HFFc6 (cell line): ENCODE data around the gene ZIC4. TPM values are rescaled to one million over a fixed set of nuclear protein-coding genes. Genes with fewer than 3 reads are reported as not detected.

Source experiments
- DNase-seq: peaks from one replicate; pipeline ENCODE4 v3.0.0-alpha.2; 2018
- H3K27ac Mint-ChIP-seq: 2 replicates; pipeline ENCODE4 v1.8.0; 2020; ENCODE audit warnings: mild to moderate bottlenecking, mixed read lengths
- H3K27me3 Mint-ChIP-seq: 2 replicates; pipeline ENCODE4 v1.8.0; 2021; ENCODE audit warnings: mild to moderate bottlenecking, moderate library complexity, mixed read lengths; ENCODE audit not compliant: insufficient read depth
- H3K36me3 Mint-ChIP-seq: 2 replicates; pipeline ENCODE4 v1.8.0; 2021; ENCODE audit warnings: low read depth, mixed read lengths
- H3K4me1 Mint-ChIP-seq: 2 replicates; pipeline ENCODE4 v1.8.0; 2020; ENCODE audit warnings: low read depth, mixed read lengths
- H3K4me3 Mint-ChIP-seq: 2 replicates; pipeline ENCODE4 v1.8.0; 2020; ENCODE audit warnings: mild to moderate bottlenecking, moderate library complexity, mixed read lengths
- H3K9me3 Mint-ChIP-seq: 2 replicates; pipeline ENCODE4 v1.8.0; 2020; ENCODE audit warnings: mild to moderate bottlenecking, mixed read lengths
- CTCF ChIP-seq: fragments of 200-600 bp; sonication (generic); IDR thresholded peaks from 2 replicates; pipeline ENCODE4 v1.5.0; 2021; ENCODE audit warnings: antibody characterized with exemption, mild to moderate bottlenecking
- total RNA-seq, 6 experiments: library from RNA; stranded (reverse); fragmentation: NEBNext Ultra II Directional; extraction: Animal tissue kit (Norgen Biotek cat#: 25700); gene quantifications; 2 replicates in 1 of 6; 3 replicates in 5 of 6; pipeline ENCODE4 v1.2.3, GENCODE V29; 2021

Gene ZIC4
- total RNA-seq, 6 experiments from 2014 or later = 0.28 to 0.58 (median 0.49) TPM

DNA sequence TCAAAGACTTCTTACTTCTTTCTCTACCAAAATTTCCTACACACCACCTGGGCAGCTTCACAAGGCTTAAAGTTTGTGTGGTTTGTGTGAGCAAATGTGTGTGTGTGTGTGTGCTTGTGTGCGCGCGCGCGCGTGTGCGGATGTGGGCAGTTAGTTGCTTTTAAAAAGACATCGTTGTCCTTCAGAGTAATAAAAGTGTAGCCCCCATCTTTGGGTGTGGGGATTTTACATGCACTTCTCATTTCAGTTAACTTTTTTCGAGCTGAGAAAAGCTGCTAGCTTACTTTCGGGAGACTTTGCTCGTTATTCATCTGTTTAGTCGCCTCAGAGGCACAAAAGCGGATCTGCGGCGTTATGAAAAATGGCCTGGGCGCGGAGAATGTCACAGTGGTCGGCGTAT, 36.0 kb downstream of the ZIC4 start:
- TF ChIP-seq CTCF = no peak
- Mint-ChIP-seq H3K4me3 (no peak overlapping the region; the same call in 1 of the 2 replicates), H3K27ac (no peak overlapping the region), H3K4me1 (peaks cover 5% of the 10 kb centered on the region; the same call in 1 of the 2 replicates), H3K36me3 (no peaks in the 10 kb centered on the region; the same call in 1 of the 2 replicates), H3K27me3 (peaks cover 76% of the 10 kb centered on the region), H3K9me3 (peaks cover 10% of the 10 kb centered on the region; the same call in 1 of the 2 replicates)
- DNase-seq = no peak

DNA sequence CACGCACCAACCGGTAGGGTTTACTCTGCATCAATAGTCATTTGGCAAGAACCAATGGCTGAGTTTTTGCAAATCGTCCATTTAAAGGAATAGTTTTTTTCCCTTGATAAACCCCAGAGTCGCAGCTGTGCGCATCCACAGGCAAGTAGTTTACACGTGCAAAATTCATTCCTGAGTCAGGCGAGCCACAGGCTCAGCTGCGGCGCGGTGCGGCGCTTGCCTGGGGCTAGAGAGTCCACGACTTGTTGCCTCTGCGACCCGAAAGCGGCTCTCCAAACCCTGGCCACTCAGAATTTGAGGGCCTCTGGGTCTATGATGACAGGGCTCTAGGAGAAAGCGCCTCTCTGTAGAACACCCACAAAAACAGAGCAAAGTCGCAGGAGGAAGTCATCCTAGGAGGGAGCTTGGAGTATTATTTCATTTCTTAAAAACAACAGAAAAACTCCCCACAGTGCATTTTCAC, 36.7 kb downstream of the ZIC4 start:
- H3K4me3 Mint-ChIP-seq = no peak overlapping the region; the same call in 1 of the 2 replicates
- no peak for TF ChIP-seq CTCF
- no peaks in the 10 kb centered on the region; the same call in 1 of the 2 replicates for H3K36me3 Mint-ChIP-seq
- peaks cover 72% of the 10 kb centered on the region for H3K27me3 Mint-ChIP-seq
- H3K9me3 Mint-ChIP-seq = peaks cover 10% of the 10 kb centered on the region; the same call in 1 of the 2 replicates
- DNase-seq = no peak
- H3K4me1 Mint-ChIP-seq = peaks cover 5% of the 10 kb centered on the region; the same call in 1 of the 2 replicates
- H3K27ac Mint-ChIP-seq = no peak overlapping the region

- Mint-ChIP-seq H3K4me1 (peaks cover 5% of the 10 kb centered on the region; the same call in 1 of the 2 replicates), H3K4me3 (no peak overlapping the region), H3K36me3 (no peaks in the 10 kb centered on the region; the same call in 1 of the 2 replicates), H3K9me3 (peaks cover 10% of the 10 kb centered on the region; the same call in 1 of the 2 replicates), H3K27me3 (peaks cover 70% of the 10 kb centered on the region), H3K27ac (no peak overlapping the region)
- no peak for TF ChIP-seq CTCF
- DNase-seq = no peak
Measured at GRCh38 chr3:147369231-147369630, 37.1 kb downstream of the ZIC4 start.

GRCh38 chr3:147368561-147369221, 37.7 kb downstream of the ZIC4 start:
- Mint-ChIP-seq H3K9me3 (peaks cover 10% of the 10 kb centered on the region; the same call in 1 of the 2 replicates), H3K36me3 (no peaks in the 10 kb centered on the region; the same call in 1 of the 2 replicates), H3K4me1 (peaks cover 5% of the 10 kb centered on the region; the same call in 1 of the 2 replicates), H3K4me3 (no peak overlapping the region), H3K27me3 (peaks cover 66% of the 10 kb centered on the region), H3K27ac (no peak overlapping the region)
- no peak for TF ChIP-seq CTCF
- DNase-seq = no peak

GRCh38 chr3:147368151-147368550, 38.2 kb downstream of the ZIC4 start:
- no peak for DNase-seq
- Mint-ChIP-seq H3K4me1 (peaks cover 5% of the 10 kb centered on the region; the same call in 1 of the 2 replicates), H3K4me3 (no peak overlapping the region), H3K36me3 (no peaks in the 10 kb centered on the region; the same call in 1 of the 2 replicates), H3K27me3 (peaks cover 64% of the 10 kb centered on the region), H3K27ac (no peak overlapping the region), H3K9me3 (peaks cover 10% of the 10 kb centered on the region; the same call in 1 of the 2 replicates)
- TF ChIP-seq CTCF = no peak
